Panc1 (cell line): ENCODE data around the gene ATP5F1E.

Source experiments
- TF ChIP-seq, protein P1 (sequence below): fragments of 450-650 bp; IDR thresholded peaks from 2 replicates; pipeline ENCODE4 v1.5.1; 2017; ENCODE audit warnings: mild to moderate bottlenecking
- TF ChIP-seq, protein P2 (sequence below), 2 experiments: IDR thresholded peaks; 2 replicates each; pipeline ENCODE4 v1.6.1; 2011 to 2012; ENCODE audit warnings: low read depth in 2 of 2, control low read depth in 1 of 2, low read length in 1 of 2, mild to moderate bottlenecking in 1 of 2, moderate library complexity in 1 of 2; ENCODE audit not compliant: insufficient read depth in 1 of 2

DNA sequence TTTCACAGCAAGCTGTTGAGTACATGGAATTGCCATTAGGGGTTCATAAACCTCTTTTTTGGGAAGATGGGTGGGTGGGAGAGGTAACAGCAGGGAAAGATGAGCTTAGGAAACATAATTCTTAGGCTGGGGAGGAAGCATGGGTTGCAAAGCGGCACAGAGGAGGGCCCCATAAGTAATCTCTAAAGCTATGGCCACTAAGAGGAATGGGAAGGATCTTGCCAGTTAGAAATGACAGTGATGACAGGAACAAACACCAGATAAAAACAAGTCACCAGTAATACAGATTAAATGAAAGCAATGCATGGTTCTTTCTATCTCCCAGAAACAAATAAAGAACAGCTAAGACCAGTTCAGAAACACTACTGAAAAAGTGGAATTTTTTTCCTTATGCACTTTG lies 41.4 kb upstream of the ATP5F1E start:
- TF ChIP-seq, protein P1, sequence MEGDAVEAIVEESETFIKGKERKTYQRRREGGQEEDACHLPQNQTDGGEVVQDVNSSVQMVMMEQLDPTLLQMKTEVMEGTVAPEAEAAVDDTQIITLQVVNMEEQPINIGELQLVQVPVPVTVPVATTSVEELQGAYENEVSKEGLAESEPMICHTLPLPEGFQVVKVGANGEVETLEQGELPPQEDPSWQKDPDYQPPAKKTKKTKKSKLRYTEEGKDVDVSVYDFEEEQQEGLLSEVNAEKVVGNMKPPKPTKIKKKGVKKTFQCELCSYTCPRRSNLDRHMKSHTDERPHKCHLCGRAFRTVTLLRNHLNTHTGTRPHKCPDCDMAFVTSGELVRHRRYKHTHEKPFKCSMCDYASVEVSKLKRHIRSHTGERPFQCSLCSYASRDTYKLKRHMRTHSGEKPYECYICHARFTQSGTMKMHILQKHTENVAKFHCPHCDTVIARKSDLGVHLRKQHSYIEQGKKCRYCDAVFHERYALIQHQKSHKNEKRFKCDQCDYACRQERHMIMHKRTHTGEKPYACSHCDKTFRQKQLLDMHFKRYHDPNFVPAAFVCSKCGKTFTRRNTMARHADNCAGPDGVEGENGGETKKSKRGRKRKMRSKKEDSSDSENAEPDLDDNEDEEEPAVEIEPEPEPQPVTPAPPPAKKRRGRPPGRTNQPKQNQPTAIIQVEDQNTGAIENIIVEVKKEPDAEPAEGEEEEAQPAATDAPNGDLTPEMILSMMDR = no peak
- TF ChIP-seq, protein P2, sequence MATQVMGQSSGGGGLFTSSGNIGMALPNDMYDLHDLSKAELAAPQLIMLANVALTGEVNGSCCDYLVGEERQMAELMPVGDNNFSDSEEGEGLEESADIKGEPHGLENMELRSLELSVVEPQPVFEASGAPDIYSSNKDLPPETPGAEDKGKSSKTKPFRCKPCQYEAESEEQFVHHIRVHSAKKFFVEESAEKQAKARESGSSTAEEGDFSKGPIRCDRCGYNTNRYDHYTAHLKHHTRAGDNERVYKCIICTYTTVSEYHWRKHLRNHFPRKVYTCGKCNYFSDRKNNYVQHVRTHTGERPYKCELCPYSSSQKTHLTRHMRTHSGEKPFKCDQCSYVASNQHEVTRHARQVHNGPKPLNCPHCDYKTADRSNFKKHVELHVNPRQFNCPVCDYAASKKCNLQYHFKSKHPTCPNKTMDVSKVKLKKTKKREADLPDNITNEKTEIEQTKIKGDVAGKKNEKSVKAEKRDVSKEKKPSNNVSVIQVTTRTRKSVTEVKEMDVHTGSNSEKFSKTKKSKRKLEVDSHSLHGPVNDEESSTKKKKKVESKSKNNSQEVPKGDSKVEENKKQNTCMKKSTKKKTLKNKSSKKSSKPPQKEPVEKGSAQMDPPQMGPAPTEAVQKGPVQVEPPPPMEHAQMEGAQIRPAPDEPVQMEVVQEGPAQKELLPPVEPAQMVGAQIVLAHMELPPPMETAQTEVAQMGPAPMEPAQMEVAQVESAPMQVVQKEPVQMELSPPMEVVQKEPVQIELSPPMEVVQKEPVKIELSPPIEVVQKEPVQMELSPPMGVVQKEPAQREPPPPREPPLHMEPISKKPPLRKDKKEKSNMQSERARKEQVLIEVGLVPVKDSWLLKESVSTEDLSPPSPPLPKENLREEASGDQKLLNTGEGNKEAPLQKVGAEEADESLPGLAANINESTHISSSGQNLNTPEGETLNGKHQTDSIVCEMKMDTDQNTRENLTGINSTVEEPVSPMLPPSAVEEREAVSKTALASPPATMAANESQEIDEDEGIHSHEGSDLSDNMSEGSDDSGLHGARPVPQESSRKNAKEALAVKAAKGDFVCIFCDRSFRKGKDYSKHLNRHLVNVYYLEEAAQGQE (IDR thresholded peaks at IDR 0.05; ENCODE audit: insufficient read depth in 1 of 2, low read depth in 2 of 2, low read length in 1 of 2) = no peak
